ENCODE results near the gene MGAT5.

- no peak for TF ChIP-seq CTCF (IDR thresholded peaks at IDR 0.05)
- TF ChIP-seq EP300 (IDR thresholded peaks at IDR 0.05) = no peak
These were observed 28.0 kb upstream of the MGAT5 start for GRCh38 chr2:134225841-134226240.
